GM12878 (cell line): ENCODE measurements around the gene SMARCC2.

Source experiments
- BCL3 ChIP-seq: IDR thresholded peaks from 2 replicates; pipeline ENCODE4 v1.6.1; 2011; ENCODE audit warnings: borderline replicate concordance, low read depth, mild to moderate bottlenecking, moderate library complexity, low read length; ENCODE audit not compliant: insufficient read depth, poor library complexity, severe bottlenecking
- CEBPB ChIP-seq, 2 experiments: fragments of 150-350 bp in 1 of 2; IDR thresholded peaks; 2 replicates each; pipeline ENCODE4 v1.6.1; 2012 to 2014; ENCODE audit warnings: low read depth in 2 of 2, low read length in 2 of 2, borderline replicate concordance in 1 of 2, inconsistent platforms in 1 of 2
- CHD1 ChIP-seq: IDR thresholded peaks from 2 replicates; pipeline ENCODE4 v1.6.1; 2012; ENCODE audit warnings: low read depth, low read length, improper control_type of control experiment
- CTCF ChIP-seq, 3 experiments: IDR thresholded peaks in 2 of 3; conservative IDR thresholded peaks in 1 of 3; 2 replicates each; pipeline ENCODE4 v1.5.1; 2011; ENCODE audit warnings: low read depth in 3 of 3, low read length in 3 of 3, mild to moderate bottlenecking in 3 of 3, control low read depth in 2 of 3, moderate library complexity in 2 of 3, inconsistent platforms in 1 of 3, mixed read lengths in 1 of 3; ENCODE audit not compliant: control insufficient read depth in 2 of 3, insufficient read depth in 1 of 3; ENCODE audit errors: extremely low read depth in 1 of 3
- EGR1 ChIP-seq, 2 experiments: IDR thresholded peaks; 1 replicate in 1 of 2; 2 replicates in 1 of 2; pipeline ENCODE4 v1.6.1; 2011 to 2012; ENCODE audit warnings: low read depth in 2 of 2, low read length in 2 of 2, borderline replicate concordance in 1 of 2, mild to moderate bottlenecking in 1 of 2, moderate library complexity in 1 of 2
- GABPA ChIP-seq: IDR thresholded peaks from 2 replicates; pipeline ENCODE4 v1.6.1; 2014; ENCODE audit warnings: antibody characterized with exemption, low read depth, mild to moderate bottlenecking, inconsistent platforms
- JUND ChIP-seq: IDR thresholded peaks from 2 replicates; pipeline ENCODE4 v1.6.1; 2012; ENCODE audit warnings: low read depth, mild to moderate bottlenecking, low read length, improper control_type of control experiment, moderate library complexity
- KDM1A ChIP-seq: fragments of 200-600 bp; sonication (generic); IDR thresholded peaks from 2 replicates; pipeline ENCODE4 v1.6.1; 2016; ENCODE audit warnings: borderline replicate concordance
- POLR2AphosphoS2 ChIP-seq: IDR thresholded peaks from 2 replicates; pipeline ENCODE4 v1.6.1; 2011; ENCODE audit warnings: low read depth, mild to moderate bottlenecking, low read length, improper control_type of control experiment, moderate library complexity
- RCOR1 ChIP-seq: conservative IDR thresholded peaks from 2 replicates; pipeline ENCODE4 v1.6.1; 2012; ENCODE audit warnings: low read depth, low read length, improper control_type of control experiment
- RELA ChIP-seq: fragments of 450-650 bp; IDR thresholded peaks from 2 replicates; pipeline ENCODE4 v1.8.0; 2014; ENCODE audit warnings: borderline replicate concordance; ENCODE audit not compliant: partially characterized antibody
- REST ChIP-seq: IDR thresholded peaks from 2 replicates; pipeline ENCODE4 v1.6.1; 2012; ENCODE audit warnings: mild to moderate bottlenecking, low read depth, low read length
- YY1 ChIP-seq: IDR thresholded peaks from 2 replicates; pipeline ENCODE4 v1.6.1; 2011; ENCODE audit warnings: low read depth, mild to moderate bottlenecking, low read length

GRCh38 chr12:56188778-56189098 lies 545 bp downstream of the SMARCC2 start:
- TF ChIP-seq CHD1 = no peak
- TF ChIP-seq BCL3 = no peak
- TF ChIP-seq CTCF (IDR thresholded peaks at IDR 0.05 in 2 of 3, conservative IDR thresholded peaks at IDR 0.05 in 1 of 3; ENCODE audit: control insufficient read depth in 2 of 3, extremely low read depth in 1 of 3, insufficient read depth in 1 of 3, low read depth in 3 of 3, low read length in 3 of 3) = no peak
- no peak for TF ChIP-seq GABPA
- TF ChIP-seq YY1 = no peak
- no peak for TF ChIP-seq CEBPB (IDR thresholded peaks at IDR 0.05; ENCODE audit: borderline replicate concordance in 1 of 2, low read depth in 2 of 2, low read length in 2 of 2)
- no peak for TF ChIP-seq RCOR1
- TF ChIP-seq JUND = no peak
- no peak for TF ChIP-seq REST
- no peak for TF ChIP-seq POLR2AphosphoS2
- no peak for TF ChIP-seq RELA
- no peak for TF ChIP-seq KDM1A
- no peak for TF ChIP-seq EGR1 (IDR thresholded peaks at IDR 0.05; ENCODE audit: borderline replicate concordance in 1 of 2, low read depth in 2 of 2, low read length in 2 of 2)
